ENCODE measurements around the gene NUP42.

NUP42 gene

GRCh38 chr7:23161482-23161881, 20.4 kb upstream of the NUP42 start:
- peaks cover 3% of the 10 kb centered on the region for H3K36me3 ChIP-seq (ENCODE audit: control insufficient read depth, insufficient read depth, low read length)
- no peak overlapping the region for H3K4me2 ChIP-seq (ENCODE audit: low read length)
- no peak overlapping the region for H3K4ac ChIP-seq (ENCODE audit: low read depth, low read length)
- H2BK120ac ChIP-seq (ENCODE audit: low read depth, low read length) = no peak overlapping the region
- no peak overlapping the region for H3K56ac ChIP-seq (ENCODE audit: low read length)
- H3K23ac ChIP-seq (ENCODE audit: low read length) = no peak overlapping the region
- no peaks in the 10 kb centered on the region for H3K27me3 ChIP-seq (ENCODE audit: insufficient read depth, low read length, poor library complexity)
- H3K18ac ChIP-seq (ENCODE audit: low read length) = no peak overlapping the region
- no CpG with 5 or more reads among the region's 1 CpG for WGBS (ENCODE audit: extremely low coverage, insufficient coverage, low lambda C conversion rate)
- no peak overlapping the region for H4K5ac ChIP-seq (ENCODE audit: low read length)
- no peak for DNase-seq
- no peak overlapping the region for H4K8ac ChIP-seq (ENCODE audit: low read depth, low read length)
- H2AK5ac ChIP-seq (ENCODE audit: low read length) = no peak overlapping the region
- H2BK15ac ChIP-seq (replicated peaks; ENCODE audit: low read depth) = no peak overlapping the region
- no peak overlapping the region for H2BK5ac ChIP-seq (ENCODE audit: low read length)
- H3K79me2 ChIP-seq (ENCODE audit: control insufficient read depth, insufficient read depth, low read length) = no peaks in the 10 kb centered on the region
- no peaks in the 10 kb centered on the region for H3K79me1 ChIP-seq (ENCODE audit: low read length)
- no peak overlapping the region for H3K27ac ChIP-seq (ENCODE audit: low read depth, low read length)
- no peaks in the 10 kb centered on the region for H3K4me1 ChIP-seq (ENCODE audit: control insufficient read depth, low read depth, low read length)
- H3K9ac ChIP-seq (ENCODE audit: low read length) = no peak overlapping the region
- H3K4me3 ChIP-seq (ENCODE audit: low read length) = no peak overlapping the region

GRCh38 chr7:23164846-23165245, 17.0 kb upstream of the NUP42 start:
- Histone ChIP-seq H3K56ac (ENCODE audit: low read length) (no peak overlapping the region), H3K36me3 (ENCODE audit: control insufficient read depth, insufficient read depth, low read length) (no peaks in the 10 kb centered on the region), H2BK120ac (ENCODE audit: low read depth, low read length) (no peak overlapping the region), H2BK15ac (replicated peaks; ENCODE audit: low read depth) (no peak overlapping the region), H3K4me1 (ENCODE audit: control insufficient read depth, low read depth, low read length) (no peaks in the 10 kb centered on the region), H3K9ac (ENCODE audit: low read length) (no peak overlapping the region), H3K4ac (ENCODE audit: low read depth, low read length) (no peak overlapping the region), H3K18ac (ENCODE audit: low read length) (no peak overlapping the region), H3K79me1 (ENCODE audit: low read length) (no peaks in the 10 kb centered on the region), H3K4me2 (ENCODE audit: low read length) (no peak overlapping the region), H4K5ac (ENCODE audit: low read length) (no peak overlapping the region), H3K23ac (ENCODE audit: low read length) (no peak overlapping the region), H2BK5ac (ENCODE audit: low read length) (no peak overlapping the region), H3K27me3 (ENCODE audit: insufficient read depth, low read length, poor library complexity) (no peaks in the 10 kb centered on the region), H2AK5ac (ENCODE audit: low read length) (no peak overlapping the region), H3K27ac (ENCODE audit: low read depth, low read length) (no peak overlapping the region), H4K8ac (ENCODE audit: low read depth, low read length) (no peak overlapping the region), H3K79me2 (ENCODE audit: control insufficient read depth, insufficient read depth, low read length) (no peaks in the 10 kb centered on the region), H3K4me3 (ENCODE audit: low read length) (no peak overlapping the region)
- DNase-seq = no peak
- WGBS (ENCODE audit: extremely low coverage, insufficient coverage, low lambda C conversion rate) = no CpG with 5 or more reads among the region's 3 CpGs

GRCh38 chr7:23165316-23165715, 16.5 kb upstream of the NUP42 start:
- no peak overlapping the region for H3K56ac ChIP-seq (ENCODE audit: low read length)
- no peak overlapping the region for H3K4ac ChIP-seq (ENCODE audit: low read depth, low read length)
- H2AK5ac ChIP-seq (ENCODE audit: low read length) = no peak overlapping the region
- H3K18ac ChIP-seq (ENCODE audit: low read length) = no peak overlapping the region
- DNase-seq = no peak
- no CpG with 5 or more reads among the region's 1 CpG for WGBS (ENCODE audit: extremely low coverage, insufficient coverage, low lambda C conversion rate)
- no peak overlapping the region for H4K8ac ChIP-seq (ENCODE audit: low read depth, low read length)
- no peak overlapping the region for H3K9ac ChIP-seq (ENCODE audit: low read length)
- H2BK120ac ChIP-seq (ENCODE audit: low read depth, low read length) = no peak overlapping the region
- no peaks in the 10 kb centered on the region for H3K79me1 ChIP-seq (ENCODE audit: low read length)
- H3K79me2 ChIP-seq (ENCODE audit: control insufficient read depth, insufficient read depth, low read length) = no peaks in the 10 kb centered on the region
- H3K36me3 ChIP-seq (ENCODE audit: control insufficient read depth, insufficient read depth, low read length) = no peaks in the 10 kb centered on the region
- no peaks in the 10 kb centered on the region for H3K27me3 ChIP-seq (ENCODE audit: insufficient read depth, low read length, poor library complexity)
- H3K4me2 ChIP-seq (ENCODE audit: low read length) = no peak overlapping the region
- H3K23ac ChIP-seq (ENCODE audit: low read length) = no peak overlapping the region
- no peaks in the 10 kb centered on the region for H3K4me1 ChIP-seq (ENCODE audit: control insufficient read depth, low read depth, low read length)
- H4K5ac ChIP-seq (ENCODE audit: low read length) = no peak overlapping the region
- H3K27ac ChIP-seq (ENCODE audit: low read depth, low read length) = no peak overlapping the region
- no peak overlapping the region for H2BK15ac ChIP-seq (replicated peaks; ENCODE audit: low read depth)
- H3K4me3 ChIP-seq (ENCODE audit: low read length) = no peak overlapping the region
- no peak overlapping the region for H2BK5ac ChIP-seq (ENCODE audit: low read length)

GRCh38 chr7:23167691-23168090, 14.2 kb upstream of the NUP42 start:
- H2BK120ac ChIP-seq (ENCODE audit: low read depth, low read length) = no peak overlapping the region
- H3K27ac ChIP-seq (ENCODE audit: low read depth, low read length) = no peak overlapping the region
- H2BK5ac ChIP-seq (ENCODE audit: low read length) = no peak overlapping the region
- no peak overlapping the region for H3K4me2 ChIP-seq (ENCODE audit: low read length)
- no peak overlapping the region for H2BK15ac ChIP-seq (replicated peaks; ENCODE audit: low read depth)
- H4K8ac ChIP-seq (ENCODE audit: low read depth, low read length) = no peak overlapping the region
- H3K18ac ChIP-seq (ENCODE audit: low read length) = no peak overlapping the region
- no peak overlapping the region for H3K9ac ChIP-seq (ENCODE audit: low read length)
- H3K23ac ChIP-seq (ENCODE audit: low read length) = no peak overlapping the region
- no peaks in the 10 kb centered on the region for H3K27me3 ChIP-seq (ENCODE audit: insufficient read depth, low read length, poor library complexity)
- H3K36me3 ChIP-seq (ENCODE audit: control insufficient read depth, insufficient read depth, low read length) = no peaks in the 10 kb centered on the region
- no peak overlapping the region for H3K4ac ChIP-seq (ENCODE audit: low read depth, low read length)
- no peaks in the 10 kb centered on the region for H3K4me1 ChIP-seq (ENCODE audit: control insufficient read depth, low read depth, low read length)
- WGBS (ENCODE audit: extremely low coverage, insufficient coverage, low lambda C conversion rate) = no CpG with 5 or more reads among the region's 5 CpGs
- H4K5ac ChIP-seq (ENCODE audit: low read length) = no peak overlapping the region
- no peak for DNase-seq
- H2AK5ac ChIP-seq (ENCODE audit: low read length) = no peak overlapping the region
- no peak overlapping the region for H3K56ac ChIP-seq (ENCODE audit: low read length)
- H3K4me3 ChIP-seq (ENCODE audit: low read length) = no peak overlapping the region
- no peaks in the 10 kb centered on the region for H3K79me2 ChIP-seq (ENCODE audit: control insufficient read depth, insufficient read depth, low read length)
- H3K79me1 ChIP-seq (ENCODE audit: low read length) = no peaks in the 10 kb centered on the region

GRCh38 chr7:23168111-23168885, 13.6 kb upstream of the NUP42 start:
- H2BK15ac ChIP-seq (replicated peaks; ENCODE audit: low read depth) = no peak overlapping the region
- H3K36me3 ChIP-seq (ENCODE audit: control insufficient read depth, insufficient read depth, low read length) = no peaks in the 10 kb centered on the region
- H4K8ac ChIP-seq (ENCODE audit: low read depth, low read length) = no peak overlapping the region
- no CpG with 5 or more reads among the region's 8 CpGs for WGBS (ENCODE audit: extremely low coverage, insufficient coverage, low lambda C conversion rate)
- no peak overlapping the region for H3K4me2 ChIP-seq (ENCODE audit: low read length)
- DNase-seq = no peak
- H2BK5ac ChIP-seq (ENCODE audit: low read length) = no peak overlapping the region
- no peak overlapping the region for H3K56ac ChIP-seq (ENCODE audit: low read length)
- H3K18ac ChIP-seq (ENCODE audit: low read length) = no peak overlapping the region
- H3K9ac ChIP-seq (ENCODE audit: low read length) = no peak overlapping the region
- no peaks in the 10 kb centered on the region for H3K79me2 ChIP-seq (ENCODE audit: control insufficient read depth, insufficient read depth, low read length)
- no peak overlapping the region for H3K4ac ChIP-seq (ENCODE audit: low read depth, low read length)
- H3K23ac ChIP-seq (ENCODE audit: low read length) = no peak overlapping the region
- H2AK5ac ChIP-seq (ENCODE audit: low read length) = no peak overlapping the region
- H3K4me3 ChIP-seq (ENCODE audit: low read length) = no peak overlapping the region
- H2BK120ac ChIP-seq (ENCODE audit: low read depth, low read length) = no peak overlapping the region
- H3K27ac ChIP-seq (ENCODE audit: low read depth, low read length) = no peak overlapping the region
- no peaks in the 10 kb centered on the region for H3K27me3 ChIP-seq (ENCODE audit: insufficient read depth, low read length, poor library complexity)
- no peaks in the 10 kb centered on the region for H3K79me1 ChIP-seq (ENCODE audit: low read length)
- H4K5ac ChIP-seq (ENCODE audit: low read length) = no peak overlapping the region
- H3K4me1 ChIP-seq (ENCODE audit: control insufficient read depth, low read depth, low read length) = no peaks in the 10 kb centered on the region

GRCh38 chr7:23175938-23176337, 5.9 kb upstream of the NUP42 start:
- no peak for DNase-seq
- Histone ChIP-seq H4K8ac (ENCODE audit: low read depth, low read length) (no peak overlapping the region), H3K9ac (ENCODE audit: low read length) (no peak overlapping the region), H3K4me1 (ENCODE audit: control insufficient read depth, low read depth, low read length) (peaks cover 2% of the 10 kb centered on the region), H3K4me3 (ENCODE audit: low read length) (no peak overlapping the region), H3K56ac (ENCODE audit: low read length) (no peak overlapping the region), H3K27ac (ENCODE audit: low read depth, low read length) (no peak overlapping the region), H3K4me2 (ENCODE audit: low read length) (no peak overlapping the region), H3K27me3 (ENCODE audit: insufficient read depth, low read length, poor library complexity) (no peaks in the 10 kb centered on the region), H3K36me3 (ENCODE audit: control insufficient read depth, insufficient read depth, low read length) (no peaks in the 10 kb centered on the region), H3K79me2 (ENCODE audit: control insufficient read depth, insufficient read depth, low read length) (no peaks in the 10 kb centered on the region), H2AK5ac (ENCODE audit: low read length) (no peak overlapping the region), H3K18ac (ENCODE audit: low read length) (no peak overlapping the region), H2BK15ac (replicated peaks; ENCODE audit: low read depth) (no peak overlapping the region), H3K23ac (ENCODE audit: low read length) (no peak overlapping the region), H2BK120ac (ENCODE audit: low read depth, low read length) (no peak overlapping the region), H4K5ac (ENCODE audit: low read length) (no peak overlapping the region), H3K4ac (ENCODE audit: low read depth, low read length) (no peak overlapping the region), H2BK5ac (ENCODE audit: low read length) (no peak overlapping the region), H3K79me1 (ENCODE audit: low read length) (no peaks in the 10 kb centered on the region)
- no CpG with 5 or more reads among the region's 2 CpGs for WGBS (ENCODE audit: extremely low coverage, insufficient coverage, low lambda C conversion rate)

Measured in mesendoderm (in vitro differentiated cells).